Neuronal stem cell (in vitro differentiated cells): ENCODE results near the gene DDO.

ENCODE experiments used
- DNase-seq: peaks from one replicate; pipeline ENCODE4 v3.0.0-alpha.2; 2013; ENCODE audit warnings: low spot score
- H2AFZ ChIP-seq: one replicate; pipeline ENCODE4 v1.6.1; 2013; ENCODE audit warnings: mild to moderate bottlenecking, low read length, inconsistent platforms
- H2AK5ac ChIP-seq: 2 replicates; pipeline ENCODE4 v1.6.1; 2013; ENCODE audit warnings: low read depth, mild to moderate bottlenecking, inconsistent platforms, low read length, moderate library complexity, mixed read lengths
- H2BK120ac ChIP-seq: 2 replicates; pipeline ENCODE4 v1.6.1; 2013; ENCODE audit warnings: low read depth, mild to moderate bottlenecking, inconsistent platforms, low read length, moderate library complexity, mixed read lengths
- H2BK12ac ChIP-seq: one replicate; pipeline ENCODE4 v1.6.1; 2013; ENCODE audit warnings: low read length, inconsistent platforms
- H2BK15ac ChIP-seq: 2 replicates; pipeline ENCODE4 v1.6.1; 2013; ENCODE audit warnings: mild to moderate bottlenecking, low read length, inconsistent platforms, mixed read lengths
- H2BK5ac ChIP-seq: one replicate; pipeline ENCODE4 v1.6.1; 2013; ENCODE audit warnings: inconsistent platforms, mild to moderate bottlenecking, low read length, moderate library complexity
- H3K14ac ChIP-seq: one replicate; pipeline ENCODE4 v1.6.1; 2013; ENCODE audit warnings: low read length, inconsistent platforms
- H3K18ac ChIP-seq: 2 replicates; pipeline ENCODE4 v1.6.1; 2013; ENCODE audit warnings: low read length, inconsistent platforms
- H3K23ac ChIP-seq: 2 replicates; pipeline ENCODE4 v1.6.1; 2013; ENCODE audit warnings: low read depth, mild to moderate bottlenecking, mixed read lengths, low read length, inconsistent platforms; ENCODE audit not compliant: poor library complexity
- H3K27ac ChIP-seq: replicated peaks from 3 replicates; pipeline ENCODE4 v1.5.1; 2013; ENCODE audit warnings: low read length, inconsistent platforms
- H3K27me3 ChIP-seq, 3 experiments: 2 replicates each; pipeline ENCODE4 v1.6.1; 2013; ENCODE audit warnings: low read length in 3 of 3, mild to moderate bottlenecking in 2 of 3, inconsistent platforms in 1 of 3, low read depth in 1 of 3, mixed read lengths in 1 of 3, moderate library complexity in 1 of 3; ENCODE audit not compliant: control insufficient read depth in 3 of 3, insufficient read depth in 3 of 3
- H3K36me3 ChIP-seq, 2 donors: replicated peaks in 1 of 2; 2 replicates each; pipeline ENCODE4 v1.6.1; 2013; ENCODE audit warnings: low read length in 2 of 2; ENCODE audit not compliant: control insufficient read depth in 2 of 2, insufficient read depth in 2 of 2
- H3K4ac ChIP-seq: 2 replicates; pipeline ENCODE4 v1.6.1; 2013; ENCODE audit warnings: inconsistent platforms, mild to moderate bottlenecking, low read length, moderate library complexity
- H3K4me1 ChIP-seq, 2 donors: 1 replicate in 1 of 2; 2 replicates in 1 of 2; pipeline ENCODE4 v1.6.1; 2013; ENCODE audit warnings: low read length in 2 of 2, low read depth in 1 of 2; ENCODE audit not compliant: control insufficient read depth in 2 of 2, insufficient read depth in 1 of 2
- H3K4me2 ChIP-seq: one replicate; pipeline ENCODE4 v1.6.1; 2013; ENCODE audit warnings: mild to moderate bottlenecking, low read length, inconsistent platforms; ENCODE audit not compliant: insufficient read depth, poor library complexity, severe bottlenecking
- H3K4me3 ChIP-seq, 2 donors: 2 replicates each; pipeline ENCODE4 v1.5.1; 2013; ENCODE audit warnings: low read length in 2 of 2, mild to moderate bottlenecking in 2 of 2, inconsistent platforms in 1 of 2, moderate library complexity in 1 of 2
- H3K79me1 ChIP-seq: one replicate; pipeline ENCODE4 v1.6.1; 2013; ENCODE audit warnings: low read depth, mild to moderate bottlenecking, inconsistent platforms, low read length, moderate library complexity
- H3K9ac ChIP-seq: one replicate; pipeline ENCODE4 v1.6.1; 2013; ENCODE audit warnings: mild to moderate bottlenecking, low read depth, low read length, inconsistent platforms; ENCODE audit not compliant: poor library complexity
- H3K9me3 ChIP-seq, 2 donors: replicated peaks in 1 of 2; 2 replicates each; pipeline versions ENCODE3 to v1.6.1; 2013; ENCODE audit warnings: low read length in 2 of 2, mild to moderate bottlenecking in 2 of 2, inconsistent platforms in 1 of 2, low read depth in 1 of 2, mixed read lengths in 1 of 2, moderate library complexity in 1 of 2; ENCODE audit not compliant: control insufficient read depth in 2 of 2, insufficient read depth in 1 of 2
- H4K8ac ChIP-seq: one replicate; pipeline ENCODE4 v1.6.1; 2013; ENCODE audit warnings: low read depth, mild to moderate bottlenecking, inconsistent platforms, low read length, moderate library complexity
- H4K91ac ChIP-seq: one replicate; pipeline ENCODE4 v1.6.1; 2013; ENCODE audit warnings: low read length, low read depth, mild to moderate bottlenecking, inconsistent platforms; ENCODE audit not compliant: poor library complexity
- WGBS, 2 donors: extraction: QIAGEN DNeasy Blood & Tissue Kit; methylation state at CpG; one replicate each; pipeline ENCODE4 v1.1.7; 2013; ENCODE audit warnings: missing lambda C conversion rate in 2 of 2, mixed read lengths in 1 of 2; ENCODE audit not compliant: insufficient read length in 2 of 2, insufficient replicate concordance in 1 of 2; ENCODE audit errors: extremely low coverage in 2 of 2; 5-methylcytosine and 5-hydroxymethylcytosine counted together

Gene DDO

GRCh38 chr6:110367825-110368224, 47.5 kb downstream of the DDO start:
- Histone ChIP-seq H2BK5ac (no peak overlapping the region), H3K79me1 (no peaks in the 10 kb centered on the region), H3K23ac (no peak overlapping the region), H3K27me3 (no peaks in the 10 kb centered on the region), H3K4me2 (no peak overlapping the region), H2AFZ (no peak overlapping the region), H3K36me3 (no peaks in the 10 kb centered on the region), H3K18ac (no peak overlapping the region), H3K4ac (no peak overlapping the region), H4K8ac (no peak overlapping the region), H3K4me1 (peaks cover 23 to 44% of the 10 kb centered on the region in 2 donors), H2BK12ac (no peak overlapping the region), H3K9ac (no peak overlapping the region), H4K91ac (no peak overlapping the region), H2AK5ac (no peak overlapping the region), H3K27ac (no peak overlapping the region), H2BK15ac (no peak overlapping the region), H2BK120ac (no peak overlapping the region), H3K9me3 (no peaks in the 10 kb centered on the region), H3K14ac (no peak overlapping the region), H3K4me3 (no peak overlapping the region)
- no CpG with 5 or more reads among the region's 1 CpG for WGBS, 2 donors
- no peak for DNase-seq

GRCh38 chr6:110366975-110367374, 48.4 kb downstream of the DDO start:
- H3K23ac ChIP-seq = no peak overlapping the region
- no peaks in the 10 kb centered on the region for H3K9me3 ChIP-seq
- DNase-seq = no peak
- no peak overlapping the region for H3K4me2 ChIP-seq
- H2BK15ac ChIP-seq = no peak overlapping the region
- no peak overlapping the region for H2BK5ac ChIP-seq
- H2BK120ac ChIP-seq = no peak overlapping the region
- H2AFZ ChIP-seq = peak overlapping the region; percentile 54
- H3K18ac ChIP-seq = peak overlapping the region; percentile 15
- no peak overlapping the region for H2BK12ac ChIP-seq
- H4K8ac ChIP-seq = no peak overlapping the region
- H3K36me3 ChIP-seq = no peaks in the 10 kb centered on the region
- no peak overlapping the region for H3K4me3 ChIP-seq
- H3K4ac ChIP-seq = no peak overlapping the region
- H3K9ac ChIP-seq = no peak overlapping the region
- WGBS, 2 donors = no CpG with 5 or more reads among the region's 2 CpGs
- no peak overlapping the region for H3K27ac ChIP-seq
- no peaks in the 10 kb centered on the region for H3K27me3 ChIP-seq
- H4K91ac ChIP-seq = no peak overlapping the region
- H2AK5ac ChIP-seq = no peak overlapping the region
- no peak overlapping the region for H3K14ac ChIP-seq
- H3K4me1 ChIP-seq = peaks cover 23 to 44% of the 10 kb centered on the region in 2 donors
- H3K79me1 ChIP-seq = no peaks in the 10 kb centered on the region

- Histone ChIP-seq H3K14ac (no peak overlapping the region), H3K79me1 (no peaks in the 10 kb centered on the region), H4K8ac (no peak overlapping the region), H2BK5ac (no peak overlapping the region), H3K36me3 (no peaks in the 10 kb centered on the region), H2AFZ (peak overlapping the region; percentile 54), H3K9me3 (peaks cover 2 to 5% of the 10 kb centered on the region in 2 donors), H3K4me2 (no peak overlapping the region), H3K9ac (no peak overlapping the region), H4K91ac (no peak overlapping the region), H3K4me1 (peaks cover 22 to 44% of the 10 kb centered on the region in 2 donors), H3K23ac (no peak overlapping the region), H2AK5ac (no peak overlapping the region), H2BK12ac (no peak overlapping the region), H3K27ac (no peak overlapping the region), H3K4ac (no peak overlapping the region), H2BK120ac (no peak overlapping the region), H3K18ac (no peak overlapping the region), H3K4me3 (no peak overlapping the region), H3K27me3 (no peaks in the 10 kb centered on the region), H2BK15ac (no peak overlapping the region)
- DNase-seq = no peak
- WGBS, 2 donors = no CpG with 5 or more reads among the region's 2 CpGs
These were observed 49.1 kb downstream of the DDO start for GRCh38 chr6:110366256-110366655.

GRCh38 chr6:110364364-110365105, 50.8 kb downstream of the DDO start:
- Histone ChIP-seq H2BK5ac (no peak overlapping the region), H3K14ac (no peak overlapping the region), H2BK120ac (no peak overlapping the region), H2BK15ac (no peak overlapping the region), H3K4ac (no peak overlapping the region), H3K4me2 (no peak overlapping the region), H3K27me3 (no peaks in the 10 kb centered on the region), H2BK12ac (no peak overlapping the region), H3K4me1 (peaks cover 20 to 43% of the 10 kb centered on the region in 2 donors), H3K4me3 (no peak overlapping the region), H3K18ac (no peak overlapping the region), H2AK5ac (no peak overlapping the region), H3K9me3 (peaks cover 2 to 6% of the 10 kb centered on the region in 2 donors), H4K91ac (no peak overlapping the region), H3K27ac (no peak overlapping the region), H4K8ac (no peak overlapping the region), H3K23ac (no peak overlapping the region), H2AFZ (no peak overlapping the region), H3K9ac (no peak overlapping the region), H3K36me3 (no peaks in the 10 kb centered on the region), H3K79me1 (no peaks in the 10 kb centered on the region)
- DNase-seq = no peak
- no CpG with 5 or more reads among the region's 5 CpGs for WGBS, 2 donors
